GM10266 (cell line): ENCODE results near the gene DNAH17.
A peak's percentile ranks its signal among the peaks of the same experiment; 100 is the strongest.

Experiments used
- DNase-seq: peaks from one replicate; pipeline ENCODE4 v3.0.0; 2012; ENCODE audit errors: extremely low spot score
- CTCF ChIP-seq: IDR thresholded peaks from 2 replicates; pipeline ENCODE4 v1.5.1; 2012; ENCODE audit warnings: mild to moderate bottlenecking, low read depth; ENCODE audit not compliant: control insufficient read depth, insufficient read depth; ENCODE audit errors: missing control alignments

The DNAH17 gene

GRCh38 chr17:78563189-78564145 is 13.7 kb downstream of the DNAH17 start:
- TF ChIP-seq CTCF: no peak
- DNase-seq: no peak

- TF ChIP-seq CTCF: no peak
- DNase-seq: no peak
Measured at GRCh38 chr17:78562734-78563133, 14.5 kb downstream of the DNAH17 start.

GRCh38 chr17:78561166-78561565 is 16.0 kb downstream of the DNAH17 start:
- TF ChIP-seq CTCF: no peak
- no peak for DNase-seq

GRCh38 chr17:78560731-78561130 is 16.5 kb downstream of the DNAH17 start:
- no peak for TF ChIP-seq CTCF
- no peak for DNase-seq

GRCh38 chr17:78559749-78560368 is 17.3 kb downstream of the DNAH17 start:
- DNase-seq: no peak
- TF ChIP-seq CTCF: peak; percentile 29

GRCh38 chr17:78558989-78559388 is 18.2 kb downstream of the DNAH17 start:
- no peak for DNase-seq

More at GRCh38 chr17:78558989-78559388, 18.2 kb downstream of the DNAH17 start:
- no peak for TF ChIP-seq CTCF
